NCI-H1930 (cell line): Measurements from ENCODE around the gene CCIN.

ENCODE experiments used
- DNase-seq, 2 experiments: peaks; one replicate each; lab custom pipeline; 2025; lab: John Stamatoyannopoulos, UW

CCIN gene

DNA sequence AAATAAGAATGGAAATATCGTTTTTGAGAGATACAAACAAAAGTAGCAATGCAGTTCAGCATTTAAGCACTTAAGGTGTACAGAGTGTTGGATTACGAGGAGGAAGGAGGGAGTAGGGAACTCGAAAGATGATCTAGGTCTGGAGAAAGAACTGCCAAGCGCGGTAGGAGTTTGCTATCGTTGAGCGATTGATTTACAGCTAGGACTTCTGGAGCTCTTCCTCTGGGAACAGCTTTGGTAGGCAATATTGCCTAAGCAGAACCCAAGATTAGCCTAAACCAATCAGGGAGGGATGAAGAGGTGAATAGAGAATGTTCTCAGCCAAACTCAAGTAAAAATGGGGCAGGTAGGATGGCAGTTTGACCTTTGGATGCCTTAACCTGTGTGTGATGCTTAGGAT is 22.5 kb downstream of the CCIN start:
- no peak for DNase-seq

DNA sequence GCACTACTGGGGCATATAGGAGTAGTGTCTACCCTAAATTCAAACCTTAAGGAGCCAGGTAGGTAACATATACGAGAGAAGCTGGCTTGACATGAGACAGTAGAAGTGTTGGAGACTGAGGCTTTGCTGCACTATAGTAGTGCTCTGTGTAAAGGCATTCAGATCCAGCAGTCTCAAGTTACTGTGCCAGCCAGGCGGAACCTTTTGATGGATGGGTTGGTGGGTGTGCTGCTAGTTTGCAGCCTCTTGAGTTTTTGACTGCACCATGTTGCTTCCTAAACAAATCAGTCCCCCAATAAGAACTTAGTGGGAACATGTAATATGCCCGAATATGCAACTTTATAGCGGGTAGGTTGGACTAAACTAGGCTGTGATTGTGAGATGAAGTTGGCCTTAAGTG is 23.0 kb downstream of the CCIN start:
- no peak for DNase-seq

DNA sequence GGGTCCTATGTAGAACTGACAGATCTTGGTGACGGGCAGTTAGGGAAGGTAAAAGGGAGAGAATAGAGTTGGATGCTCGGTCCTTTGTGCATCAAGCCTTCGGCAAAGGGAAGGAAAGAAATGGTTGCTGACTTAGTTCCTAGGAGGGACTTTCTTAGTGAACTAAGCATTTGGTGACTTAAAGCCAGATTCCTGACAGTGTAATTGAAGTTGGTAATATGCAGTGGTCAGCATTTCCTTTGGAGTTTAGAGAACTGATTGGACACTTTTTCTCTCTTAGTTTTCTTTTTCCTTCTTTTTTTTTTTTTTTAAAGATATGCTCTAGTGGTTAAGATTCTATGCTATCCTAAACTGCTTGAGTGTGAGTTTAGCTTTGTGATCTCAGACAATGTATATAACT is 23.8 kb downstream of the CCIN start:
- DNase-seq, result no peak

DNA sequence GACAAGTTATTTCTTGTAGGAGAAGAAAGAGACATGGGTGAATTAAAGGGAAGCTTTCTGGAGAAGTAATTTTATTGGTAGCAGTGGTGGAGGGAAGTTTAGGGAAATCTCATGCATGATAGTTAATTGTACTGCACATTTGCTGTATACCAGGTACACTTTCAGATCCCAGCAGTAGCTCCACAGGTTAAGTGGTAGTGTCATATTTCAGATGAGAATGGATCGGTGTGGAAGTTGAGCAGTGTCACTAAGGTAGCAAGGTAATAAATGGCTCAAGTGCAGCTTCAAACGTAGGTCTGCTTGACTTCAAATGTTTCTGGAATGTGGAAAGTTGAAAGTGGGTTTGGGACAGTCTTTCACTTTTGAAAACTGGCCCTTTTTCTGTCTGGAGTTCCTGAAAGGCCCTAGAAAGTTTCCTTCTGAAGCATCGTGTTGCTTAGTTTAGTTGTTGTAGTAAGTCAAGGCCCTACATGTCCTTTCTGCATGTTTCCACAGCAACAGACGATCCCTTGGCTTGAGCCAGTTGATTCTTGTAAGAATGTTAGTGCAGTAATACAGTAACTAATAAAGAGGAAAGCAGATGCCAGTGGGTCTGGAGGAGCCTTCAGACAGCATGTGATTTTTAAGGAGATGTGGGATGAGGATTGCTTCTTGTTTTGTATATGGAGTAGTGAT is 25.3 kb downstream of the CCIN start:
- no peak for DNase-seq

- DNase-seq, result no peak
These were observed 35.8 kb downstream of the CCIN start for GRCh38 chr9:36204906-36205547.

DNA sequence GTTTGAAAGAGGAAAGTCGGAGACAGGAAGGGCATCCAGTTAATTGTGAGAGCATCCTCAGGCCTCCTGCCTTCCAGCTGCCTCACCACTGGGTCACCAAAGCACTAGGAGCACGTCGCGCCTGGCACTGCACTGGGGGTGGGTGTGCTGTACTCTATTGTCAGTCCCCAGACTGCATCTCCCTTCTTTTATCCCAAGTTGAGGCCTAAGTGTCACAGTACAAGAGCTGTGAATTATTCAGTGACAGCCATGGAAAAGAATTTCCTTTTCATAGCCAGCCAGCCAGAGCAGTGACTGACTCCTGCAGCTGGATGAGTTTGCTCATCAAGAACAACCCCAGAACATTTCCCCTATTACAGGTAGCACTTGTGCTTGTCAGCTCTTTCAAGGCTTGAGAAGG is 37.8 kb downstream of the CCIN start:
- DNase-seq, result no peak

- DNase-seq, result no peak
These were observed 38.4 kb downstream of the CCIN start for GRCh38 chr9:36207546-36208012.

DNA sequence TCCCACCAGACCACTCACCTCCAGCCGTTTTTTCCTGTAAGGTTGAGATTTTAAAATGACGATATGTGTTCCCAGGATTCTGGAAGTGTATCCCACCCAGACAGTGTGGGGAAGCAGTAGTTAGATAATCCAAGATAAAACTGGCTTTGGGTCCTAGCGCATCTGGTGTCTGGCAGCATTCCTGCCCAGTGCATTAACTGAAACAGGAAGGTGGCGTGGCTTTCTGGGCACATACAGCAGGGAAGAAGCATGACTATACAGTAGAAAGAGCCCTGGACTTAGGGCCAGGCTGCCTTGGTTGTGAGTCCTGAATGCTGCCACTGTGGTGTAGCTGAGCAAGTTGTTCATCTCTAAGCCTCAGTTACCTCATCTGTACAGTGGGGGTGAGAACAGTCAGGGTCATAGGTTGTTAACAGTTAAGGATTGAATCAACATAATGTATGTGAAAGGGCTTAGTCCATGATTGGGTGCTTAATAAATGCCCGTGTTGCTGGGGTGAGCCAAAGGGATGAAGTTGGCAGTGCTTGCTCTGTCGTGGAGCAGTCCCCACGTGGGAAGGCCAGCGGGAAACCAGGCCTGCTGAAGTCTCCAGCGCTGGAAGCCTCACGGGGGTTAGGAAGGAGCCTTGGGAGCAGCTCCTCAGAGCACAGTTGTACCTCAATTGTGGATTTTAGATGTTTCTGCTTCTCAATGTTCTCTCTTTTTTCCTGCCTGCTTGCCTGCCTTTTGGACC is 39.5 kb downstream of the CCIN start:
- DNase-seq, result no peak

GRCh38 chr9:36210722-36211121 is 41.5 kb downstream of the CCIN start:
- DNase-seq, result no peak

GRCh38 chr9:36211510-36211909 is 42.3 kb downstream of the CCIN start:
- DNase-seq, result no peak

- no peak for DNase-seq
These were observed 44.2 kb downstream of the CCIN start for GRCh38 chr9:36213387-36213786.

GRCh38 chr9:36213989-36214388 is 44.8 kb downstream of the CCIN start:
- DNase-seq, result no peak

DNA sequence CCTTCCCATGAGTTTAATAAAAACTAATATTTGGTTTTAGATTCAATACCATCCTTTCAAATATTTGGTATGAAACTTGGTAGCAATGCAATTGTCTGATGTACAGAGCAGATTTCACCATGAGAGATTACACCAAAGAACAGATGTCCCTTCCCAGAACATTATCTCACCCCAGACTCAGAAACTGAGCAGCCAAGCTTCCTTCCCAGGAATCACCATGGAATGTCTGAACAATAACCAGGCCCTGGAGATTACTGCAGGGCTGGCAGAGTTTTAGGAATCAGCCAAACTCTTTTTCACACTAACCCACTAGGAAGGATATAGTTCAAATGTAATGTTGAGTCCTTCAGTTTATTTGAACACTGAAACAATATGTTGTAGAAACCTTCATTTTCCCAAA is 45.4 kb downstream of the CCIN start:
- no peak for DNase-seq

DNA sequence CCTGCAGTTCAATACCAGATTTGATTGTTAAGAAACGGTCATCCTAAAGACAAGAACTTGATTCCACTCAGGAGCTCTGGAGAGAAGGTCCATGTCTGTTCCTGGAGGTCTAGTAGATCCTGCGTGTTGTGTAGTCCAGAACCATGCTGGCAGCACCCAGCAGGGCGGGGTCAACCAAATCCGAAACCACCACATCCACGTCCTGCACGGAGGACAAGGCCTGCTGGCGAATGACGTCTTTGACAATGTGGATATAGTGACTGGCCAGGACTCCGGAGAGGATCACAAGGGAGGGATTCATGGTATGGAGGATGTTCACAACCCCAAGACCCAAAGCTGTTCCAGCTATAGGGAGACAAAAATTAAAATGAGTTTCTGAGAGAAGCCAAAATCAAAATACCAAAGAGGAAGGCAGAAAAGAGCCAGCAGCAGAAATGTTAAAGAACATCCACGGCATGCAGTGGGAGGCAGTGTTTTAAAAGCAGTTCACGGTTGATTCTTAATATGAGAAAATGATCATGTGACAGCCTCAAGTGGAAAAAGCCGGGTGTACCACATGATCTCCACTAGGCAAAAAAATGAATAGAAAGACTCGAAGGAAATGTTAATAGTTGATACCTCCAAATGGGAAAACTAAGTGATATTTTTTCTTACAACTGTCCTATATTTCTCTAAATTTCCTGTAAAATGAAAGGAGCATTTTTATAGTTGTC is 48.2 kb downstream of the CCIN start:
- DNase-seq, result no peak

DNA sequence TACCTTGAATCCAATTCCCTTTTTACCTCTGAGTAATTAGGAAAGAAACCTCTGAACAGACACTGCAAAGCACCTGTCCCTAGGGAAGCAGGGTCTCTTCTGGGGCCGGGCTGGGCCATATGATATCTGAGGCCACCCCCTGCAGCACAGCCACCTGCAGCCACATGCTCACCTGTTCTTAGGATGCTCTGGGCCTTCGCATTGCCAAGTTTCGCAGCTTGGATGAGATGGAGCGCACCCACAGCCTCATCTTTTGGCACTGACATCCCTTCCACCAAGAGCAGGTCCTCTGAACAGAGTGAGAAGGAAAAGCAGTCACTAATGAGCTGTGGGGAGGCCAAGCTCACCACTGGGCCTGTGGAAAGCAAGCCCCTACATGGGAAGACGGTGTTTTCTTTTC is 48.8 kb downstream of the CCIN start:
- no peak for DNase-seq

GRCh38 chr9:36218411-36218901 is 49.3 kb downstream of the CCIN start:
- DNase-seq, result no peak
